Activated CD4-positive, alpha-beta T cell treated with anti-CD3 and anti-CD28 coated beads, Interleukin-2, amount 50 U/mL, for 16 hours (primary cell): ENCODE measurements around the gene SSTR4.
"Not testable (repeated sequence)": the region's sequence is repeated elsewhere in the genome, so short reads cannot be mapped to it uniquely, and the experiment has no call there.

Experiments used
- DNase-seq: peaks from one replicate; pipeline ENCODE4 v3.0.0-alpha.2; 2020

SSTR4 gene

DNA sequence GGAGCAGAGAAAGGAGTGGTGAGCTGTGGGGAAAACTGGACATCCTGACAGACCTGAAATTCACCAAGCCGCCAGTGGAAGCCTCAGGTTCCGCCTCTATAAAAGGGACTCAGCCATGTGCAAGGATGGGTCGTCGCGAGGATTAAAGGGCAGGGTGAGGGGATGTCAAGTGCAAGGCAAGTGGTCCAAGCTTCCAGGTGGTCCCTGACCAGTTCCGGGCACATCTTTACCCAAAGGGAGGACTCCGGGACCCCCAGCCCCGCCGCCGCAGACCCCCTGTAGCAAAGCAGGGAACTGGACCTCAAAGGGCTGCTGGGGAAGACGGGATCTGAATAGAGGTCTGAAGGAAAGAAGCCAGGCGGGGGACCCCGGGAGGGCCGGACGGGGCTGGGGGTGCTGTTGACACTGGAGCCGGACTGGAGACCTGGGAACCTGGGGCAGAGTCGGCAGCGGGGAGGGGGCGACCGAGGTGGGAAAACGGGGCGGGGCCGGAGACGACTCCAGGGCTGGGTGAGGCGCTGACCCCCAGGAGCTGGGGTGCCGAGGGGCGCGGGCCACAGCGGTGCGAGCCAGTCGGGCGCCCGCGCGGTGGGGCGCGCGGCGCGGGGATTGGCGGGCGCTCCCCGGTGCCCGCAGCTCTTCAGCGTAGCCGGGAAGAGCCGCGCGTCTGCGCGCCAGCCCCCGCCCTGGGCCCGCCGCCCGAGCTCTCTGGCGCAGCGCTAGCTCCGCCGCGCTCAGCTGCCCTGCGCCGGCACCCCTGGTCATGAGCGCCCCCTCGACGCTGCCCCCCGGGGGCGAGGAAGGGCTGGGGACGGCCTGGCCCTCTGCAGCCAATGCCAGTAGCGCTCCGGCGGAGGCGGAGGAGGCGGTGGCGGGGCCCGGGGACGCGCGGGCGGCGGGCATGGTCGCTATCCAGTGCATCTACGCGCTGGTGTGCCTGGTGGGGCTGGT, at the start of gene SSTR4:
Gene SSTR4, plus strand, starts transcription at position 592 of the 951 bp plus-strand sequence. Its CDS starts 172 bp downstream, at position 764.
- no peak for DNase-seq

- DNase-seq: no peak
These were observed 48.5 kb upstream of the SSTR4 start for GRCh38 chr20:22986601-22987000.

DNA sequence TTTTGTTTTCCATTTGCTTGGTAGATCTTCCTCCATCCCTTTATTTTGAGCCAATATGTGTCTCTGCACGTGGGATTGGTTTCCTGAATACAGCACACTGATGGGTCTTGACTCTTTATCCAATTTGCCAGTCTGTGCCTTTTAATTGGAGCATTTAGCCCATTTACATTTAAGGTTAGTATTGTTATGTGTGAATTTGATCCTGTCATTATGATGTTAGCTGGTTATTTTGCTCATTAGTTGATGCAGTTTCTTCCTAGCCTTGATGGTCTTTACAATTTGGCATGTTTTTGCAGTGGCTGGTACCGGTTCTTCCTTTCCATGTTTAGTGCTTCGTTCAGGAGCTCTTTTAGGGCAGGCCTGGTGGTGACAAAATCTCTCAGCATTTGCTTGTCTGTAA, 43.7 kb upstream of the SSTR4 start:
- not testable (repeated sequence) for DNase-seq

- no peak for DNase-seq
These were observed 41.3 kb upstream of the SSTR4 start for GRCh38 chr20:22993823-22994222.

- DNase-seq: no peak
These were observed 39.2 kb upstream of the SSTR4 start for GRCh38 chr20:22995923-22996322.

GRCh38 chr20:22998476-22998875, 36.6 kb upstream of the SSTR4 start:
- no peak for DNase-seq

- DNase-seq: no peak
These were observed 35.4 kb upstream of the SSTR4 start for GRCh38 chr20:22999756-23000155.

DNA sequence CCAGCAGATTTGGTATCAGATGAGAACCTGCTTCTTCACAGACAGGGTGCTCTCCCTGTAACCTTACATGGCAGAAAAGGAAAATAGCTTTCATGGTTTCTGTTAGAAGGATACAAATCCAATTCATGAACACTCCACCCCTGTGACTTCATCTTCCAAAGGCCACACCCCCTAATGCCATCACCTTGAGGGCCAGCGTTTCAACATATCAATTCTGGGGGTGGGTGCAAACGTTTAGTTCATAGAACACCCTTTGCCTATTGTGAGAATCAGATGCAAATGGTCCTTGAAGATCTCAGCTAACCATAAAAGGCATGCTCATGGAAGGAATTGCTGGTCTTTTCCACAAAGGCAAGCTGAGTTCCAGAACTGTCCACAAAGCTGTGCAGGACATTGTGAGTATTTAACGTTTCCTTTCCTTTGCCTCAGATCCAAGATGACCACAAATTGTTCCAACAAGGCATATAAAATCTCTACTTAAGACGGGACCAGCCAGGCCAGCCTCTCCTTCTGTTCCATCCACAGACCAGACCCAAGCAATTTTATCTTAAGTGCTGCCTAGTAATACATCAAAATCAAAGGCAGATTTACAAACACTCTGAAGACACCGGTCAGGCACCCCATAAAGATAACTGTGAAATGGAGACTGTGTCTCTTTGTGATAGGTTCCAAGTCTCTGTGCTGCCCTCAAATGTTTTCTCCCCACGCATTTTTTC, 34.7 kb upstream of the SSTR4 start:
- no peak for DNase-seq

- no peak for DNase-seq
These were observed 32.8 kb upstream of the SSTR4 start for GRCh38 chr20:23002276-23002675.

- DNase-seq: no peak
These were observed 32.0 kb upstream of the SSTR4 start for GRCh38 chr20:23003077-23003635.

DNA sequence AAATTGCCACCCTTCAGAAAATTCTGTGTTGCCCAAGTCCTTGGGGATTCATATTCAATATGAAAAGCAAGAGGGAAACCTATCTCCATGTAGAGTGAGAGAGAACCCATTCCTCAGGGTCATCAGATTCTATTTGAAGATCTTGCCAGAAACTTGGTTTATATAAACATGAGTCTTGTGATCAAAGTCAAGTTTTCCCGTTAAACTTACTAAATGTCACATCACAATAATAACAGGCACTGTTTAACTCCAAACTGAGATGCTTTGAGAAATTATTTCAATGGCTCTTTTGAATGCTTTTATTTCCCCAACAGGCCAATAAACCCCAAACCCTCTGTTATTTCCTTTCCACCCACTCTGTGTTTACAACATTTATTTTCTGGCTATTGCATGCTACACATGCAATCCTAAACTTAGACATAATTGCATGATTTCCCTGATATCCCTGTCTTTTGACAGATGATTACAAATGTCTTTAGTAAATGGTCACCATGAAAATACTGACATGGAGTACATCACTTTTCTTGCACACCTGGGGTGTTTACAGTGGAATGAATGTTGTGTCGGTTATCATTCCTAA, 31.1 kb upstream of the SSTR4 start:
- DNase-seq: no peak

DNA sequence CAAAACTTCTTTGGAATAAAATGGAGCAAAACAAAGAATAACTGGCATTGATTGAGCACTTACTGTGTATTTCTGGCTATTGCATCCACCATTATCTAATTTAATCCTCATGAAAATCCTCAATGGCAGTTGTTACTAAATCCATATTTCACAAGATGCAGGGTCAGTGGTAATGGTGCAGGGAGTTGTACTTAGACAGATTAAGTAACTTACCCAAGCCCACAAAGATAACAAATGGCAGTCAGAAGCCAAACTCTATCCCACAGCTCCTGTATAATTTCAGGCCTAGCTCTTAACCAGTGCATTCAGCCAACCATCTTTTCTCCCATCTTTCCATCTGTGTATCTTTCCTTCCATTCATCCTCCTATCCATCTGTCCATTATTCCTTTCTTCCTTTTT, 29.3 kb upstream of the SSTR4 start:
- DNase-seq: no peak

DNA sequence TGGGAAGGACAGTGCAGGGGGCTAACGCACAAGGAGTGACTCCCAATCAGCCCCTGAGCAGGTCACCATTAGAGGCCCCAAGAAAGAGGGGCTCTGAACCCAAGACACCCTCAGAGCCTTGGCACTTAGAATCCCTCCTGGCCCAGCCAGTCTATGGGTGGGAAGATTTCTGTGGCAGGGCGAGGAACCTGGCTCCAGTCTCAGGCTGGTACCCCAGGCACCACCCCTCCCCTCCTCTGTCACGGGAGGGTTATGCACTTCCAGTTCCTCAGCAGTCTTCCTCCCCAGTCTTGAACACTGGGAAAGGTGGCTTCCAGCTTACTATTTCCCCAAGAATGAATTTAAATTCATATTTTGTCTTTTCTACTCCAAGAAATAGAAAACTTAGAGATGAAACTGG, 27.6 kb upstream of the SSTR4 start:
- no peak for DNase-seq

DNA sequence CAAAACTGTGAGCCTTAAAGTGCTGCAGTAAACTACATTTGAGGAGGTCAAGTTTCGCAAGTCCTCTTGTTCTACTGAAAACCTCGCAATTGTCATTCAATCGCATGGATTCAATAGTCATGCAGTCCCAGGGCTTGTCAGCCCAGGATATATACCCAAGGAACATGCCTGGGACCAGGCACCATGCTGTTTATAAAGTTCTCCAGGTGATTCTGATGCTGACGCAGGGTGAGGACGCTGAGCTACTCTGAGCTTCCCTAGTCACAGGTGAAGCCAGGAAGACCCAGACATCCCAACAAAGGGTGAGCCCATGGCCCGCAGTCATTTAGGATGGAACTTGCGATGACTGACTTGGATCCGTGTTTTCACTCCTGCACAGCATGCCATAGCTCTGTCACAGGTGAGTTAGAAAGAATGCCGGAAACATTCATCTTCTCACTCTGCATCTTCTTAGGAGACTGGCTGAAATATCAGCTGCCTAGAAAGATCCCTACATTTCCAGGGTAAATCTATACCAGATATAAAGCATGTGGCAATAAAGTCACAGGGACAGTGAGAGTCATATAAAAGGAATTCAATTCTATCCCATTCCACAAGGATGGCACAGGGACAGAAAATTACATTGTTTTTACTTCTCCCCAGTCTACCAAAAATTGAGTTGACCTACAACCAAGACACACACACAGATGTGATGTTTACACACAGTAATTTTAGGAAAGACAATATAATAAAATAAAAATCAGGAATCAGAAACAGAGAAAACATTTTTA, 27.0 kb upstream of the SSTR4 start:
- DNase-seq: no peak

DNA sequence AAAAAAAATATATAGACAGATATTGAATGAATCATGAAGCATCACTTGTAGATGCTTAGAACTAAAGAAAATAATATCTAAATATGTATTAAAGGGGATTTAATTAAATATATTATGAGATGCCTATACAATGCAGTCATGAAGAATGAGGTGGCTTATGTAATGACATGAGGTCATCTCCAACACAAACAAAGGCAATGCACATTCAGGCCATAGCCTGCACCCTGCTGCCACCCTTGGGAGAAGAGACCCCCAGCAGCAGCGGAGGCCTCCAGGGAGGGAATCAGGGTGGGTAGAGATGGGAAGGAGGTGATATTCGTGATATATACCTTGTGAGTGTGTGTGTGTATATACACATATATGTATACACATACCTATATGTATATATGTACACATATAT, 26.4 kb upstream of the SSTR4 start:
- no peak for DNase-seq

GRCh38 chr20:23009636-23010035, 25.5 kb upstream of the SSTR4 start:
- no peak for DNase-seq

- no peak for DNase-seq
These were observed 25.0 kb upstream of the SSTR4 start for GRCh38 chr20:23010096-23010495.

GRCh38 chr20:23011008-23011721, 23.9 kb upstream of the SSTR4 start:
- no peak for DNase-seq

DNA sequence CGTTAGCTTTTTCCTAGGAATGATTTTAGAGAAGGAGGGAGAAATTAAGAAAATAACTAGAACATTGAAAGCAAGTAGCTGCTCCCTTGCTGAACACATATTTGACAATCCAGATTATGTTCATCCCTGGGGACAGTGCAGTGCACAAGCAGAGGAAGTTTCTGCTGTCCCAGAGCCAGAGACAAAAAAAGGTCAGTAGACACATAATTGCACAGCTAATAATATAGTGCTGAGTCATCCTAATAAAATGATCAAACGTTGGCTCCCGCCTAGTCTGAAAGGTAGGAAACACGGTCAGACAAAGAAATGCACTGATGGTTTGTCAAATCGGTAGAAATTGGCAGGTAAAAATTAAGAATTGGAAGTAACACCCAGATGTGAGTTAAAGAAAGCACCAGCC, 21.7 kb upstream of the SSTR4 start:
- DNase-seq: no peak

- no peak for DNase-seq
These were observed 17.6 kb upstream of the SSTR4 start for GRCh38 chr20:23017516-23017915.

DNA sequence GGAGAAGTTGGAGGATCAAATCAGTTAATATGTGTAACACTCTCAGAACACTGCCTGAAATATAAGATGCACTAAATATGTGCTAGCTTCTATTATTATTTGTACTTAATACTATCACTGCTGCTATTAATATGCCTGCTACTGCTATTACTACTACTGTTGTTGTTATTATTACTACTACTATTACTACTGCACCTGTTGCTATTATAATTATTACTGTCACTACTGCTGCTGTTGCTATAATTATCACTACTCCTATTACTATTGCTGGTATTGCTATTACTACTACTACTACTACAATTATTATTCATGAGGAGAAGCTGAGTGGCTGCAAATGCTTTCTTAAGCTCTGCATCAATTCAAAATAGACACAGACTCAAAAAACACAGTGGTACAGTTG, 16.7 kb upstream of the SSTR4 start:
- no peak for DNase-seq

DNA sequence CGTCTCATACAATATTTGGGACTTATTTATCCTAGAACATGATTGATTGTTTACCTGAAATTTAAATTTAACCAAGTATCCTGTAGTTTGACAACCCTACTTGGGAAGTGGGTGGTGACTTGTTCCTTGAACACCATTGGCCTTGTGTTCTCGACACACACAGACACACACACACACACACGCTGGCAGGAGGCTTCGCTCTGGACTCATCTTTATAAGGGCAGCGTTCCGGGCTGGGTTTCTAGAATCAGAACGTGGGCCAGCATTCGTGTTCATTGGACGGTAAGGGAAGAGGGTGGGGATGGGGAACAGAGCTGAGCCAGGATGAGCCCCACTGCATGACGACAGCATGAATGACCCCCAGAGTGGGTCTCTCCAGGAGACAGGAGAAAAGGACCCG, 16.2 kb upstream of the SSTR4 start:
- DNase-seq: no peak
